Right atrium auricular region (tissue), 2 donors: ENCODE results near the gene MCM5. TPM values are rescaled to one million over a fixed set of nuclear protein-coding genes. Genes with fewer than 3 reads are reported as not detected.

Experiments used
- DNase-seq: peaks from one replicate; pipeline ENCODE4 v3.0.0-alpha.2; 2019; ENCODE audit warnings: low spot score
- H3K27ac ChIP-seq, 2 donors: fragments of 200-600 bp; sonication (generic); 1 replicate in 1 of 2; 2 replicates in 1 of 2; pipeline ENCODE4 v1.5.1; 2016 to 2019
- H3K27me3 ChIP-seq, 2 donors: fragments of 200-600 bp; sonication (generic); one replicate each; pipeline versions ENCODE4 v1.5.1 to v1.6.0; 2017 to 2019
- H3K36me3 ChIP-seq: fragments of 200-600 bp; sonication (generic); one replicate; pipeline ENCODE4 v1.5.1; 2016
- H3K4me1 ChIP-seq, 2 donors: fragments of 200-600 bp; sonication (generic); one replicate each; pipeline versions ENCODE4 v1.5.1 to v1.6.0; 2017 to 2019
- H3K4me3 ChIP-seq, 2 donors: fragments of 200-600 bp; sonication (generic); 1 replicate in 1 of 2; 2 replicates in 1 of 2; pipeline ENCODE4 v1.5.1; 2017 to 2019; ENCODE audit warnings: mild to moderate bottlenecking in 1 of 2, moderate library complexity in 1 of 2
- H3K9me3 ChIP-seq, 2 donors: fragments of 200-600 bp; sonication (generic); one replicate each; pipeline ENCODE4 v1.5.1; 2019
- CTCF ChIP-seq, 2 donors: fragments of 200-600 bp; sonication (generic); IDR thresholded peaks; one replicate each; pipeline ENCODE4 v1.5.1; 2019; ENCODE audit warnings: antibody characterized with exemption in 2 of 2
- total RNA-seq, 2 donors: library from RNA; depleted of rRNA; stranded (reverse); fragments of >200 nt; gene quantifications; one replicate each; pipeline ENCODE4 v1.1.0, GENCODE V29; 2016

Gene MCM5
- total RNA-seq, 2 donors from 2014 or later: 5.3 to 6.8 TPM

GRCh38 chr22:35401863-35402262, 1.9 kb downstream of the MCM5 start:
- DNase-seq: no peak
- no peak overlapping the region for H3K27ac ChIP-seq
- H3K4me1 ChIP-seq: peaks cover 0 to 14% of the 10 kb centered on the region in 2 donors
- H3K27me3 ChIP-seq: no peaks in the 10 kb centered on the region
- no peaks in the 10 kb centered on the region for H3K9me3 ChIP-seq
- H3K36me3 ChIP-seq: peaks cover 6% of the 10 kb centered on the region
- H3K4me3 ChIP-seq: no peak overlapping the region
- TF ChIP-seq CTCF (IDR thresholded peaks at IDR 0.05): no peak

- no peak for TF ChIP-seq CTCF (IDR thresholded peaks at IDR 0.05)
Observed at GRCh38 chr22:35403356-35403755, 3.4 kb downstream of the MCM5 start.

DNA sequence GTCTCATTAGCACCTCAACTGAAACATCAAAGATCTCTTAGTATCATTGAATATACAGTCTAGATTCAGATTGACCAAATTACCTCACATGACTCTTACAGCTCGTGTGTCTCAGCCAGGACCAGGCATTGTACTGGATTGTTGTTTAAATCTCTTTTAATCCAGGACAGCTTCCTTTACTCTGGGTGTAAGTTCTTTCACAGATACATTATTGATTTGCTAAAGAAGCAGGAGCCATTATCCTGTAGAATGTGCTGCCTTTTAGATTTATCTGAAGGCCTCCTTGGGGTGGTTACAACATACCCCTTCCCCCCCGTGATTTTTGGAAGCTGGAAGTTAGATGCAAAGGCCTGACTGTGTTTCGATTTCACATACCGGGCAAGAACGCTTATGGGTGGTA, 4.2 kb downstream of the MCM5 start:
- DNase-seq: no peak
- Histone ChIP-seq H3K27ac (no peak overlapping the region), H3K36me3 (peaks cover 25% of the 10 kb centered on the region), H3K4me3 (no peak overlapping the region), H3K9me3 (no peaks in the 10 kb centered on the region), H3K4me1 (peaks cover 0 to 14% of the 10 kb centered on the region in 2 donors), H3K27me3 (no peaks in the 10 kb centered on the region)
- TF ChIP-seq CTCF (IDR thresholded peaks at IDR 0.05): no peak

More at GRCh38 chr22:35403356-35403755, 3.4 kb downstream of the MCM5 start:
- Histone ChIP-seq H3K36me3 (peaks cover 20% of the 10 kb centered on the region), H3K27ac (no peak overlapping the region), H3K4me1 (peaks cover 0 to 14% of the 10 kb centered on the region in 2 donors), H3K27me3 (no peaks in the 10 kb centered on the region), H3K9me3 (no peaks in the 10 kb centered on the region), H3K4me3 (no peak overlapping the region)
- no peak for DNase-seq

DNA sequence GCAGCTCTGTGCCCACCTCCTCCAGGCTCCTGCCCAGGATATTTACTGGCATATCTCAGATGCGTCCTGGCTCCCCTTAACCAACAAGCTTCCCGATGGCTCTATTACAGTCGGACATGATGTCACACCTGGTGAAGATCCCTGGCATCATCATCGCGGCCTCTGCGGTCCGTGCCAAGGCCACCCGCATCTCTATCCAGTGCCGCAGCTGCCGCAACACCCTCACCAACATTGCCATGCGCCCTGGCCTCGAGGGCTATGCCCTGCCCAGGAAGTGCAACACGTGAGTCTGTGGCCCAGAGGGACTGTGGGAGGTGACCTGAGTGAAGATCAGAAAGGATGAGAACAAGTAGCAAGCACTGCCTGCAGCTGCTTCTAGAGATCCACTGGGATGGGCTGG, 6.5 kb downstream of the MCM5 start:
- Histone ChIP-seq H3K36me3 (peaks cover 32% of the 10 kb centered on the region), H3K4me3 (no peak overlapping the region), H3K9me3 (no peaks in the 10 kb centered on the region), H3K4me1 (peaks cover 0 to 9% of the 10 kb centered on the region in 2 donors), H3K27ac (no peak overlapping the region), H3K27me3 (no peaks in the 10 kb centered on the region)
- DNase-seq: no peak
- no peak for TF ChIP-seq CTCF (IDR thresholded peaks at IDR 0.05)

- peaks cover 40% of the 10 kb centered on the region for H3K36me3 ChIP-seq
- H3K4me3 ChIP-seq: no peak overlapping the region
- no peaks in the 10 kb centered on the region for H3K27me3 ChIP-seq
- no peak overlapping the region for H3K27ac ChIP-seq
- H3K9me3 ChIP-seq: no peaks in the 10 kb centered on the region
- no peak for DNase-seq
- no peak for TF ChIP-seq CTCF (IDR thresholded peaks at IDR 0.05)
- peaks cover 0 to 7% of the 10 kb centered on the region in 2 donors for H3K4me1 ChIP-seq
Observed at GRCh38 chr22:35407362-35407761, 7.4 kb downstream of the MCM5 start.
